ENCODE measurements around the gene AP1S3. TPM values are rescaled to one million over a fixed set of nuclear protein-coding genes. Genes with fewer than 3 reads are reported as not detected.

The AP1S3 gene
- total RNA-seq, 1 donor from 2014 or later = 16.8 TPM

- peaks cover 3% of the 10 kb centered on the region for H3K4me1 ChIP-seq
- no peaks in the 10 kb centered on the region for H3K27me3 ChIP-seq
- H3K9me3 ChIP-seq = no peaks in the 10 kb centered on the region
- DNase-seq = no peak
- ATAC-seq = no peak
- peaks cover 8% of the 10 kb centered on the region for H3K36me3 ChIP-seq
- H3K27ac ChIP-seq = no peak overlapping the region
- intact Hi-C loops (cut with DNase I) = no loop called here
- no peak overlapping the region for H3K4me3 ChIP-seq
- TF ChIP-seq, protein P1, sequence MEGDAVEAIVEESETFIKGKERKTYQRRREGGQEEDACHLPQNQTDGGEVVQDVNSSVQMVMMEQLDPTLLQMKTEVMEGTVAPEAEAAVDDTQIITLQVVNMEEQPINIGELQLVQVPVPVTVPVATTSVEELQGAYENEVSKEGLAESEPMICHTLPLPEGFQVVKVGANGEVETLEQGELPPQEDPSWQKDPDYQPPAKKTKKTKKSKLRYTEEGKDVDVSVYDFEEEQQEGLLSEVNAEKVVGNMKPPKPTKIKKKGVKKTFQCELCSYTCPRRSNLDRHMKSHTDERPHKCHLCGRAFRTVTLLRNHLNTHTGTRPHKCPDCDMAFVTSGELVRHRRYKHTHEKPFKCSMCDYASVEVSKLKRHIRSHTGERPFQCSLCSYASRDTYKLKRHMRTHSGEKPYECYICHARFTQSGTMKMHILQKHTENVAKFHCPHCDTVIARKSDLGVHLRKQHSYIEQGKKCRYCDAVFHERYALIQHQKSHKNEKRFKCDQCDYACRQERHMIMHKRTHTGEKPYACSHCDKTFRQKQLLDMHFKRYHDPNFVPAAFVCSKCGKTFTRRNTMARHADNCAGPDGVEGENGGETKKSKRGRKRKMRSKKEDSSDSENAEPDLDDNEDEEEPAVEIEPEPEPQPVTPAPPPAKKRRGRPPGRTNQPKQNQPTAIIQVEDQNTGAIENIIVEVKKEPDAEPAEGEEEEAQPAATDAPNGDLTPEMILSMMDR (IDR thresholded peaks at IDR 0.05) = no peak
Measured at GRCh38 chr2:223868005-223868404, 30.6 kb upstream of the AP1S3 start.

DNA sequence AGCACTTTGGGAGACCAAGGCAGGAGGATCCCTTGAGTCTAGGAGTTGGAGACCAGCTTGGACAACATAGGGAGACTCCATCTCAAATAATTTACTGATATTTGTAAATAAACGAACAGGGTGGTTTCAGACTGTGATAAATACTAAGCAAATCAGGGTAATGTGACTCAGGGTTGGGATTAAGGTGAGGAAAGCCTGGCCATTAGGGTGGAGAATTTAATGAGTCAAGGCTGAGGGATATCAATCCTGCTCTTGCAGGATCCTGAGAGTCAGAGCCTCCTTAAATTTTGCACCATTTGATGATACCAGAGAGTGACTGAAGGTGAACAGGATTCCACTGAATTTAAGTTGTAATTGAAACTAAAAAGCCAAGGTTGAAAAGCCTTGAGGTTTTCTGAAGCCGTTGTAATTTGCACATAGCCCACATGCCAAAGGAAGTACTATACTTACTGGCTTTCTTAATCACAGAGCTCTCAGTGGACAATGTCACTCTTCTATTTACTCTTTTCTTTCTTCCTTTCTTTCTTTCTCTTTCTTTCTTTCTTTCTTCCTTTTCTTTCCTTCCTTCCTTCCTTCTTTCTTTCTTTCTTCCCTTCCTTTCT lies 28.6 kb upstream of the AP1S3 start:
- peaks cover 7% of the 10 kb centered on the region for H3K36me3 ChIP-seq
- no peak for DNase-seq
- intact Hi-C loops (cut with DNase I) = no loop called here
- TF ChIP-seq, protein P1 (IDR thresholded peaks at IDR 0.05) = no peak
- H3K4me1 ChIP-seq = peaks cover 3% of the 10 kb centered on the region
- H3K27ac ChIP-seq = no peak overlapping the region
- ATAC-seq = no peak
- H3K27me3 ChIP-seq = no peaks in the 10 kb centered on the region
- no peaks in the 10 kb centered on the region for H3K9me3 ChIP-seq
- H3K4me3 ChIP-seq = no peak overlapping the region

GRCh38 chr2:223865124-223865523 lies 27.7 kb upstream of the AP1S3 start:
- H3K4me3 ChIP-seq = no peak overlapping the region
- H3K27ac ChIP-seq = no peak overlapping the region
- no peaks in the 10 kb centered on the region for H3K36me3 ChIP-seq
- ATAC-seq = no peak
- intact Hi-C loops (cut with DNase I) = no loop called here
- TF ChIP-seq, protein P1 (IDR thresholded peaks at IDR 0.05) = no peak
- no peaks in the 10 kb centered on the region for H3K9me3 ChIP-seq
- DNase-seq = no peak
- H3K4me1 ChIP-seq = peaks cover 3% of the 10 kb centered on the region
- H3K27me3 ChIP-seq = no peaks in the 10 kb centered on the region

- H3K9me3 ChIP-seq = no peaks in the 10 kb centered on the region
- no peaks in the 10 kb centered on the region for H3K27me3 ChIP-seq
- intact Hi-C loops (cut with DNase I) = no loop called here
- no peaks in the 10 kb centered on the region for H3K36me3 ChIP-seq
- no peak overlapping the region for H3K4me3 ChIP-seq
- DNase-seq (no peak), ATAC-seq (no peak)
- TF ChIP-seq, protein P1 (IDR thresholded peaks at IDR 0.05) = no peak
- no peak overlapping the region for H3K27ac ChIP-seq
- H3K4me1 ChIP-seq = peaks cover 3% of the 10 kb centered on the region
Measured at GRCh38 chr2:223863491-223863890, 26.1 kb upstream of the AP1S3 start.

DNA sequence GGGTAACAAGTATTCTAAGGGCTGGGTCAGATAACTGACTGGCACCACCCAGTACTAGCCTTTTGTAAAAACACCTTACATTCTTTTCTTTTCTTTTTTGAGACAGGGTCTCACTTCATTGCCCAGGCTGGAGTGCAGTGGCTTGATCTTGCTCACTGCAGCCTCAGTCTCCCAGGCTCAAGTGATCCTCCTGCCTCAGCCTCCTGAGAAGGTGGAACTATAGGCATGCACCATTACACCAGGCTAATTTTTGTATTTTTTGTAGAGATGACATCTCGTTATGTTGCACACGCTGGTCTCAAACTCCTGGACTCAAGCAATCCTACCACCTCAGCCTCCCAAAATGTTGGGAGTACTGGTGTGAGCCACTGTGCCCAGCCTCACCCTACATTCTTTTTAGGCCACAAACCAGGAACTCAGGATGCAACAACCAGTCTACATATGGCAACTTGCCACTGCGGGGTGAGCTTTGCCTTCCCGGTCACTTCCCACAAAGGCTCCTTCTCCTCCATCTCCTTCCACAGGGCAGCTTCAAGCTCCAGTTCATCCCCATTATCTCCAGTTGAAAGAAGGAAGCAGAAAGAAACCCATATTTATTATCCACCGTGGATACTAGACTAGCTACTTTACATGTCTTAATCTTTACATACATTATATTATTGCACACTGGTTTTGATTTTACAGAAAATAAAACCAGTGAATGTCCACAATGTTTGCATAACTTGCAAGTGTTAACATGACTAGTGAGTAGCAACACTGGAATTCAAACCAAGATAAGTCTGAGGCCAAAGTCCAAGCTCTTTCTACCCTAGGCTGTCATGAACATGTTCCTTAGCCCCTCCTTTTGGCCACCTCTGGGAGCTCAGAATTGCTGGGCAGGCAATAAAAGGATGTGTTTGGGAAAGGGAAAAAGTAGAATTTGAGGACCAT lies 23.7 kb upstream of the AP1S3 start:
- no peak for DNase-seq
- H3K36me3 ChIP-seq = no peaks in the 10 kb centered on the region
- intact Hi-C loops (cut with DNase I) = no loop called here
- TF ChIP-seq, protein P1 (IDR thresholded peaks at IDR 0.05) = no peak
- H3K4me3 ChIP-seq = no peak overlapping the region
- H3K4me1 ChIP-seq = peaks cover 3% of the 10 kb centered on the region
- no peaks in the 10 kb centered on the region for H3K27me3 ChIP-seq
- ATAC-seq = peak; percentile 78
- no peak overlapping the region for H3K27ac ChIP-seq
- no peaks in the 10 kb centered on the region for H3K9me3 ChIP-seq
